Body of pancreas (tissue), 4 donors: ENCODE results near the gene MTMR11. TPM values are rescaled to one million over a fixed set of nuclear protein-coding genes. Genes with fewer than 3 reads are reported as not detected.
"Not testable (repeated sequence)": the region's sequence is repeated elsewhere in the genome, so short reads cannot be mapped to it uniquely, and the experiment has no call there.

ENCODE experiments used
- ATAC-seq: fragments of 150-250 bp; one replicate; pipeline ENCODE4 v1.9.1; 2016
- DNase-seq, 4 donors: peaks; one replicate each; pipeline ENCODE4 v3.0.0-alpha.2; 2019
- H3K27ac ChIP-seq, 4 donors: fragments of 200-600 bp; sonication (generic); 1 replicate in 3 of 4; 2 replicates in 1 of 4; pipeline versions ENCODE4 v1.5.1 to v1.6.1; 2016 to 2019; ENCODE audit warnings: mild to moderate bottlenecking in 1 of 4, mixed read lengths in 1 of 4, moderate library complexity in 1 of 4
- H3K27me3 ChIP-seq, 2 donors: fragments of 200-600 bp; sonication (generic); one replicate each; pipeline ENCODE4 v1.6.0; 2016; ENCODE audit warnings: mild to moderate bottlenecking in 1 of 2
- H3K36me3 ChIP-seq, 2 donors: fragments of 200-600 bp; sonication (generic); replicated peaks in 1 of 2; 2 replicates each; pipeline ENCODE4 v1.5.1; 2016; ENCODE audit warnings: low read depth in 2 of 2; ENCODE audit not compliant: insufficient read depth in 1 of 2
- H3K4me1 ChIP-seq: fragments of 200-600 bp; sonication (generic); one replicate; pipeline ENCODE4 v1.6.0; 2016
- H3K4me3 ChIP-seq, 2 donors: fragments of 200-600 bp; sonication (generic); 1 replicate in 1 of 2; 2 replicates in 1 of 2; pipeline ENCODE4 v1.5.1; 2016 to 2019
- H3K9me3 ChIP-seq, 3 donors: fragments of 200-600 bp; sonication (generic); 1 replicate in 2 of 3; 2 replicates in 1 of 3; pipeline ENCODE4 v1.5.1; 2016
- CTCF ChIP-seq, 7 experiments: fragments of 450-650 bp in 4 of 7; fragments of 200-600 bp in 3 of 7; sonication (generic) in 3 of 7; IDR thresholded peaks; one replicate each; pipeline ENCODE4 v1.5.1; 2016 to 2019; ENCODE audit warnings: antibody characterized with exemption in 7 of 7
- POLR2A ChIP-seq, 3 donors: fragments of 450-650 bp; IDR thresholded peaks; one replicate each; pipeline ENCODE4 v1.6.1; 2016; ENCODE audit warnings: antibody characterized with exemption in 3 of 3, mild to moderate bottlenecking in 2 of 3
- WGBS, 2 donors: methylation state at CpG; one replicate each; pipeline ENCODE4 v1.1.5; 2017; 5-methylcytosine and 5-hydroxymethylcytosine counted together
- intact Hi-C: fragments of 100-400 bp; cut with DNase I; formaldehyde crosslinking; loops from one replicate; pipeline ENCODE4 v1.15.1; 2023
- total RNA-seq, 2 donors: library from RNA; depleted of rRNA; stranded (reverse); fragments of >200 nt; gene quantifications; one replicate each; pipeline ENCODE4 v1.1.0, GENCODE V29; 2016

MTMR11 gene
- total RNA-seq, 2 donors from 2014 or later = 3.0 to 28.3 TPM

- H3K27me3 ChIP-seq = no peaks in the 10 kb centered on the region
- H3K4me3 ChIP-seq = no peak overlapping the region
- ATAC-seq (no peak), DNase-seq (no peak)
- no peak overlapping the region for H3K27ac ChIP-seq
- peaks cover 4 to 14% of the 10 kb centered on the region in 2 donors for H3K36me3 ChIP-seq
- 79 to 84% methylated on average over 6 of the region's 6 CpGs for WGBS, 2 donors
- H3K9me3 ChIP-seq = no peaks in the 10 kb centered on the region
- H3K4me1 ChIP-seq = no peaks in the 10 kb centered on the region
- TF ChIP-seq CTCF (IDR thresholded peaks at IDR 0.05) = no peak
- intact Hi-C loops = no loop called here
Measured at GRCh38 chr1:149949911-149950310, 13.2 kb upstream of the MTMR11 start.

GRCh38 chr1:149945206-149945605 lies 8.5 kb upstream of the MTMR11 start:
- WGBS, 2 donors = 87 to 92% methylated on average over 4 of the region's 4 CpGs
- H3K4me3 ChIP-seq = no peak overlapping the region
- H3K27ac ChIP-seq = no peak overlapping the region
- peaks cover 4 to 22% of the 10 kb centered on the region in 2 donors for H3K36me3 ChIP-seq
- intact Hi-C loops = no loop called here
- H3K9me3 ChIP-seq = no peaks in the 10 kb centered on the region
- H3K4me1 ChIP-seq = no peaks in the 10 kb centered on the region
- H3K27me3 ChIP-seq = no peaks in the 10 kb centered on the region
- TF ChIP-seq CTCF (IDR thresholded peaks at IDR 0.05) (no peak), POLR2A (IDR thresholded peaks at IDR 0.05) (no peak)
- DNase-seq (no peak), ATAC-seq (no peak)

GRCh38 chr1:149942885-149943284 lies 6.2 kb upstream of the MTMR11 start:
- DNase-seq (no peak), ATAC-seq (no peak)
- intact Hi-C loops = no loop called here
- peak overlapping the region in 1 of 4 donors; percentile 27 for H3K27ac ChIP-seq
- peaks cover 0 to 13% of the 10 kb centered on the region in 2 donors for H3K36me3 ChIP-seq
- peaks cover 22% of the 10 kb centered on the region for H3K4me1 ChIP-seq
- TF ChIP-seq POLR2A (IDR thresholded peaks at IDR 0.05) (no peak), CTCF (IDR thresholded peaks at IDR 0.05) (no peak)
- 39 to 47% methylated on average over 3 of the region's 3 CpGs for WGBS, 2 donors
- H3K9me3 ChIP-seq = no peaks in the 10 kb centered on the region
- no peaks in the 10 kb centered on the region for H3K27me3 ChIP-seq
- no peak overlapping the region for H3K4me3 ChIP-seq

GRCh38 chr1:149942207-149942606 lies 5.5 kb upstream of the MTMR11 start:
- intact Hi-C loops = no loop called here
- peaks cover 29% of the 10 kb centered on the region for H3K4me1 ChIP-seq
- H3K27me3 ChIP-seq = no peaks in the 10 kb centered on the region
- peak in 1 of 7 experiments; percentile 11 for TF ChIP-seq CTCF (IDR thresholded peaks at IDR 0.05)
- TF ChIP-seq POLR2A (IDR thresholded peaks at IDR 0.05) = no peak
- ATAC-seq (no peak), DNase-seq (no peak)
- H3K9me3 ChIP-seq = no peaks in the 10 kb centered on the region
- 59 to 62% methylated on average over 5 of the region's 5 CpGs for WGBS, 2 donors
- no peak overlapping the region for H3K4me3 ChIP-seq
- H3K27ac ChIP-seq = no peak overlapping the region
- H3K36me3 ChIP-seq = peaks cover 0 to 12% of the 10 kb centered on the region in 2 donors

GRCh38 chr1:149940427-149940826 lies 3.7 kb upstream of the MTMR11 start:
- H3K9me3 ChIP-seq = no peaks in the 10 kb centered on the region
- H3K4me1 ChIP-seq = peaks cover 45% of the 10 kb centered on the region
- no peak overlapping the region for H3K4me3 ChIP-seq
- no peak for ATAC-seq
- intact Hi-C loops = no loop called here
- DNase-seq = no peak
- no peaks in the 10 kb centered on the region for H3K27me3 ChIP-seq
- H3K27ac ChIP-seq = peak overlapping the region; percentile 28 to 92 (median 89)
- WGBS, 2 donors = 90% methylated on average over 3 of the region's 3 CpGs
- peaks cover 0 to 11% of the 10 kb centered on the region in 2 donors for H3K36me3 ChIP-seq
- no peak for TF ChIP-seq CTCF (IDR thresholded peaks at IDR 0.05)
- TF ChIP-seq POLR2A (IDR thresholded peaks at IDR 0.05) = no peak

- WGBS, 2 donors = 30 to 35% methylated on average over 13 of the region's 13 CpGs
Measured at GRCh38 chr1:149938668-149939003, 2.0 kb upstream of the MTMR11 start.

More at GRCh38 chr1:149938668-149939003, 2.0 kb upstream of the MTMR11 start:
- H3K27me3 ChIP-seq, H3K36me3 ChIP-seq, DNase-seq, H3K9me3 ChIP-seq, H3K4me3 ChIP-seq, intact Hi-C loops: not testable (repeated sequence)
- peak; percentile 4 for ATAC-seq
- Histone ChIP-seq H3K27ac (peak overlapping the region; percentile 87 to 92 (median 92)), H3K4me1 (peaks cover 45% of the 10 kb centered on the region)
